ENCODE results near the gene CA14.
"Not testable (repeated sequence)": the region's sequence is repeated elsewhere in the genome, so short reads cannot be mapped to it uniquely, and the experiment has no call there.

CA14 gene

DNA sequence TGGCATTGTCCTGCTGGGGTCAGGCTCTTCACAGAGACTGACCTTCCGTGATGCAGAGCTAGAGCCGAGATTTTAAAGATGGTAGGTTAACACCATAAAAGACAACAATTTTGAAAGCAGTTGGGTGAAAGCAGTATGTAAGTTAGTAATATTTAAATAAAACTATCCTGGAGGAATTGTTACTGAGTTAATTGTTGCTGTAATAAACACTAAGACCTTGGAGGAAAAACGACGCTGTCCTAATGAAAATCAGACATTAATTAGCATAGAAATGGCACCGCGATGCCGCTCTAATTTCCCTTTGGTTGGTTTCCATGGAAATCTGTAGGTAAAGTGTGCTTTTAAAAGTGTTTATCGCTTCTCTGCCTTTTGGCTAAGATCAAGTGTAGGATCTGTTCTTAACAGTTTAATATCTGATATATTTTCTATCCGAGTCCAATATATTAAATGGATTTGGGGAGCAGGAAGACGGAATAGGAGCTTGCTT lies 20.9 kb upstream of the CA14 start:
- DNase-seq = no peak

- DNase-seq = not testable (repeated sequence)
Measured at GRCh38 chr1:150237176-150237575, 20.4 kb upstream of the CA14 start.

DNA sequence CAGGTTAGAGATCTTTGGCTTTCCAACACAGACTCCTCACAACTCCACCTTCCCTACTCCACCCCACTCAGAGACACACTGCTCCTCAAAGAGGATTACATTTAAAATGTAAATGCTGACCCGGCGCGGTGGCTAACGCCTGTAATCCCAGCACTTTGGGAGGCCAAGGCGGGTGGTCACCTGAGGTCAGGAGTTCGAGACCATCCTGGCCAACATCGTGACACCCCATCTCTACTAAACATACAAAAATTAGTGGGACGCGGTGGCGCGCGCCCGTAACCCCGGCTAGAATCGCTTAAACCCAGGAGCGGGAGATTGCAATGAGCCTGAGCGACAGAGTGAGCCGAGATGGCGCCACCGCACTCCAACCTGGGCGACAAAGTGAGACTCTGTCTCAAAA lies 19.8 kb upstream of the CA14 start:
- DNase-seq = no peak

DNA sequence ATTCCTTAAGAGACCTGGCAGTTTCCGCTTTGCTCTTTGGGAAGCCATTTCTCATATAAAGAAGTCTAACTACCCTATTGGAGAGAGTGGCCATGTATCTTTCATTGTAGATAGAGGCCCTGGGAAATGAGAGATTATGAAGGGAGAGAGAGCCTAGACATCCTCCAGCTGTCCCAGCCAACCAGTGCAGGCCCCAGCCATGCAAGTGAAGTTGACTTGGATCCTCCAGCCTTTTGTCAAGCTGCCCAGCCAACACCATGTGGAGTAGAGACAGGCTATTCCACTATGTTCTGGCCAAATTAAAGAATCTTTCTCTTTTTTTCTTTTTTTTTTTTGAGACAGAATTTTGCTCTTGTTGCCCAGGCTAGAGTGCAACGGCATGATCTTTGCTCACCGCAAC lies 14.6 kb upstream of the CA14 start:
- DNase-seq = no peak

DNA sequence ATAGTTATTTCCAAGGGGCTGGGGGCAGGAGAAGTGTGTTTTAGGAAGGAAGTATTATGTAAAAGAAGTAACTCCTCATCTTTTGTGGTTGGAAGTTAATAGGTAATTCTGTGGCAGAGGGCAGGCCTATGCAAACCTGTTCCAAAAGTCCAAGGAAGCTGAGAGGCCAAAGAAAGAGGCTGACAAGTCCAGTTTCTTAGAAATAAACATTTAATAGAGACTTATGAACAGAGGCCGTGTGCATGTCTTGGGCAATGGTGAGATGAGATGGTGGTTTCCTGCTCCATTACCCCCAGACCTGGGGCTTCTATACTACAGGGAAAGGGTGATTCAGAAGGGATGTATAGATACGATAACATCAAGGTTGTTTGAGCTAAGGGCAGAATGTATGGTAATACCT lies 7.6 kb upstream of the CA14 start:
- no peak for DNase-seq

DNA sequence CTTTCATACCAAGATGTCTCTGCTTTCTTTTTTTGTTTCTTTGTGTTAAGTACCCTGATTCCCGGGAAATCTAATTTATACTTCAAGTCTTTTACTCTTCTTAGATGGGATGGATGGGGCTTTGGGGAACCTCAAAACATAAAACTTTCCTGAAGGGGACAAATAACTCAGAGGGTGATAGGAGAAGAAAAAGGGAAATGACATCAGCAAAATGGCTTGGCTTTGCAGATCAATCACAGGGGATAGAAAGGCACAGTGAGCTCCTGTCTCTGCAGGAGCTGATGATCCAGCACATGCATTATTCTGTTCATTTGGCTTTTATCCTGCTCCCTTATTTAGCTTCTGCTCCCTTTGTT lies 1.4 kb upstream of the CA14 start:
- no peak for DNase-seq

- DNase-seq = no peak
Measured at GRCh38 chr1:150256554-150257341, 826 bp upstream of the CA14 start.

GRCh38 chr1:150259217-150259616 lies 1.6 kb downstream of the CA14 start:
- DNase-seq = no peak

- no peak for DNase-seq
Measured at GRCh38 chr1:150259758-150260669, 2.4 kb downstream of the CA14 start.

DNA sequence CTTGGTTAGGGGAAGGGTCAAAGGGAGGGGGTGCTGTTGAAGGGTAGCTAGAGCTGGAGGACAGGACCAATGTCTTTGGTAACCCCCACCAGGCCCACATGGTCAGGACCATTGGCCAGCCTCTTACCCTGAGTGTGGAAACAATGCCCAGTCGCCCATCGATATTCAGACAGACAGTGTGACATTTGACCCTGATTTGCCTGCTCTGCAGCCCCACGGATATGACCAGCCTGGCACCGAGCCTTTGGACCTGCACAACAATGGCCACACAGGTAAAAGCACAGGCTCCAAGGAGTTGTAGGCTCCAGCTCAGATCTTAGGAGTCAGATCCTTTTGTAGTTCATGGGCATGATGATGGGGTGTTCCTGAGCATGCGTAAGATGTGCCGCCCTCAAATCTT lies 3.8 kb downstream of the CA14 start:
- no peak for DNase-seq

DNA sequence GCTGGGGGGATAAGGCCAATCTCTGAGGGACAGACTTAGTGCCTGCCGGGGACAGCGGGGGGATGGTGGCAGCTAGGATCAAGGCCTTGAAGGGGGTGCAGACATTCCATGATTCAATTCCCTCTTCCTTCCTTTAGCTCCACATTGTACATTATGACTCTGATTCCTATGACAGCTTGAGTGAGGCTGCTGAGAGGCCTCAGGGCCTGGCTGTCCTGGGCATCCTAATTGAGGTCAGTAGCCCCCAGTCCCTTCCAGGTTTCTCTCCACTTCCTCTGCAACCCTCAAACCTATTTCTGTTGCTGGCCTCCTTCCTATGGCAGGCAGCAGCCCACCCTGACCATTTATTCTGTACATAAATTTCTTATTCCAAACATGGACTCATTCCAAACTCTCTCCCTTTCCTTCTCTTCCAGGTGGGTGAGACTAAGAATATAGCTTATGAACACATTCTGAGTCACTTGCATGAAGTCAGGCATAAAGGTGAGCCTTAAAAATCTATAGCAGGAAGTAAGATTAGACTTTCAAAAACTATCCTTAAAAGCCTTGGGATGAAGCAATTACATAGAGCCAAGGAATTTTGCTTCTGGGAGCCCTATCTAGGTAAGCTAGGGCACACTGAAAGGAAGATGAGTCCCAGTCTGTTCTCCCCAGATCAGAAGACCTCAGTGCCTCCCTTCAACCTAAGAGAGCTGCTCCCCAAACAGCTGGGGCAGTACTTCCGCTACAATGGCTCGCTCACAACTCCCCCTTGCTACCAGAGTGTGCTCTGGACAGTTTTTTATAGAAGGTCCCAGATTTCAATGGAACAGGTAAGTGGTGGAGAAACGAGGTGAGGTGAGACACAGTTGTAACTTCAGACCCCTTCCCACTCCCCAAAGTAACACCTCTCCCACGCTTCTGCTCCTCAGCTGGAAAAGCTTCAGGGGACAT lies 5.1 kb downstream of the CA14 start:
- DNase-seq = no peak

DNA sequence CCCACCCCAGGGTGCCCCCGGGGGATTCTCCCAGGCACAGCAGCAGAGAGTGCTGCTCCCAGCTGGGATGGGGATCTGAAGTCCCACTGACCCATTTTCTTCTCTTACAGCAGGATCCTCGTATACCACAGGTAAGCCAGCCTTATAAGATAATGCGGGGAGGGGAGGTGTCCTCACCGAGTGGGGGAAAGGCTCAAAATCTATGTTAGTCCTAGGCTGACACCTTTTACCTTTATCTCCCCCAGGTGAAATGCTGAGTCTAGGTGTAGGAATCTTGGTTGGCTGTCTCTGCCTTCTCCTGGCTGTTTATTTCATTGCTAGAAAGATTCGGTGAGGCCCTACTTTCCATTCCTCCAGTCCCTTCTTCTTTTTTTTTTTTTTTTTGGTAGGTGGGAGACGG lies 6.0 kb downstream of the CA14 start:
- no peak for DNase-seq

- no peak for DNase-seq
Measured at GRCh38 chr1:150267896-150268295, 10.3 kb downstream of the CA14 start.

- peak; percentile 51 for DNase-seq
Measured at GRCh38 chr1:150268340-150268704, 10.7 kb downstream of the CA14 start.

DNA sequence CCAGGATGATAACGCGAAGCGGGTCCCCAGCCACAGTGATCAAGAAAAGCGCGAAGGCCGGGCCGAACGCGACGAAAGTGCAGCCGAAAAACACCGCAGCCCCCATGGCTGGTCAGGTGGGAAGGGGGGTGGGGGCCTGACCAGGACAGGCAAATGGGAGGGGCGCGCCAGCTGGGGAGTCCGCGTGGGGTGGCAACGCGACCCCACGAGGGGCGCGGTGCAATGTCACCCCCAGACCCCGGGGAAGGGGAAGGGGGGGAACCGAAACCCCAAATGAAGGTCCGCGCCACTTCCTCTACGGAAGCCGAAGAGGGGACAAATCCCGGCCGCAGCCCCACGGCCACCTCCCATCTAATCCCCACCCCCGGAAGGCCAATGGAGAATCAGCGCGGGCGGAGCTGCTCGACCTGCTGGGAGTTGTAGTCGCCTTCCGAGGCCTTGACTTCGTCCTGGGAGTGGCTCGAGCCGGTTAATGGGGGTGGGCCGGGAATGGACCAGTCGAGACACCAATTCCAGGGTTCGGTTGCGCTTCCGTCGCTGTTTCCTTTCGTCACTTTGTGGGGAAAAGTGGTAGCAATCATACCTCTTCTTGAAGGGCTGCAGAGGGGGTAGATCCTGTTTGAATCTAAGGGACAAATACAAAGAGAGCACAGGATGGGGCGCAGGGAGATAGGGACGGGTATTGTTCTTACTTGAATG lies 11.3 kb downstream of the CA14 start, which contains the start of gene APH1A:
Gene APH1A (minus strand): TSS at position 312 of the 699 bp plus-strand sequence. CDS start 206 bp downstream, at position 106.
- DNase-seq = peak; percentile 93

- DNase-seq = no peak
Measured at GRCh38 chr1:150269451-150269850, 11.9 kb downstream of the CA14 start.

DNA sequence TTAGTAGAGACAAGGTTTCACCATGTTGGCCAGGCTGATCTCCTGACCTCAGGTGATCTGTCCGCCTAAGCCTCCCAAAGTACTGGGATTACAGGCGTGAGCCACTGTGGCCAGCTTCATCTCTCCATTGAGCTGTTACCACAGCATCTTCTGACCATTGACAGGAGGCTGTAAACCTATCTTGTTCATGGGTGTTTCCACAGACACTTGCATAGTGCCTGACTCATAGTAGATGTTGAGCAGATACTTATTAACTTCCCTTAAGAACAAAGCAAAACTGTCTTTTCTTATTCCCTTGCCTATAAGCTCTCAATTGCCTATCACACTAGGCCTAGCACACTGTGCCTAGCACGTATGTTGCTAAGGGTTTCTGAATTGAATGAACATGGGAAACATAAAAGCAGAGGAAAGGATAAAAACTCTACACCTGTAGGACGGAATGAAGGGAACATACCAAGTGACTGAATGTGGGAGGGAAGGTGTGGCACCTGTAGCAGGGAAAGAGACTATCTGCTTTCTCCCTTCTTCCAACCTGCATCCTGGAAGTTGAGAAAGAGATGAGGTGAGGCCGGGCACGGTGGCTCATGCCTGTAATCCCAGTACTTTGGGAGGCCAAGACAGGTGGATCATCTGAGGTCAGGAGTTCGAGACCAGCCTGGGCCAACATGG lies 13.9 kb downstream of the CA14 start:
- no peak for DNase-seq

- no peak for DNase-seq
Measured at GRCh38 chr1:150273311-150273710, 15.7 kb downstream of the CA14 start.

GRCh38 chr1:150280138-150280707 lies 22.6 kb downstream of the CA14 start:
- no peak for DNase-seq

GRCh38 chr1:150281221-150281757 lies 23.7 kb downstream of the CA14 start:
- DNase-seq = peak; percentile 68

All from CD4-positive, alpha-beta T cell treated with Interferon gamma for 1 hour (primary cell).